HEK293 (cell line): ENCODE measurements around the gene KRT78.

ENCODE experiments used
- CTCF ChIA-PET: fragments of 350-600 bp; formaldehyde crosslinking; extraction: SDS; loops from one replicate; lab custom pipeline; 2021; ENCODE audit warnings: antibody characterized with exemption; lab: Yijun Ruan, JAX
- POLR2A ChIA-PET: fragments of 300-600 bp; formaldehyde crosslinking; extraction: SDS; loops from one replicate; lab custom pipeline; 2020; ENCODE audit warnings: antibody characterized with exemption, inconsistent platforms; lab: Yijun Ruan, JAX
- H3K27ac ChIP-seq: fragments of 200-500 bp; sonication (Bioruptor generic); 2 replicates; pipeline ENCODE4 v1.5.1; 2014; ENCODE audit warnings: low read depth, low read length, control low read depth, inconsistent platforms; ENCODE audit errors: extremely low read depth
- H3K36me3 ChIP-seq, 2 experiments: fragments of 200-500 bp in 1 of 2; sonication (Bioruptor generic) in 1 of 2; 1 replicate in 1 of 2; 2 replicates in 1 of 2; pipeline ENCODE4 v1.5.1; 2014 to 2017; ENCODE audit warnings: inconsistent platforms in 2 of 2, low read length in 2 of 2; ENCODE audit not compliant: control insufficient read depth in 2 of 2, insufficient read depth in 1 of 2
- H3K4me1 ChIP-seq: fragments of 200-500 bp; sonication (Bioruptor generic); 2 replicates; pipeline ENCODE4 v1.5.1; 2014; ENCODE audit warnings: mild to moderate bottlenecking, low read length, inconsistent platforms; ENCODE audit not compliant: control insufficient read depth, insufficient read depth
- H3K4me3 ChIP-seq: 2 replicates; pipeline ENCODE4 v1.5.1; 2011; ENCODE audit warnings: low read depth, mild to moderate bottlenecking, control low read depth, low read length, moderate library complexity
- H3K9me3 ChIP-seq: fragments of 200-500 bp; sonication (Bioruptor generic); 2 replicates; pipeline ENCODE4 v1.5.1; 2014; ENCODE audit warnings: low read depth, low read length, inconsistent platforms; ENCODE audit not compliant: control insufficient read depth, insufficient read depth
- FEZF1 ChIP-seq: fragments of 450-650 bp; formaldehyde crosslinking; IDR thresholded peaks from 2 replicates; pipeline ENCODE4 v1.5.1; 2016; ENCODE audit warnings: missing biosample characterization, missing genetic modification characterization
- GLI2 ChIP-seq: fragments of 450-650 bp; formaldehyde crosslinking; IDR thresholded peaks from 2 replicates; pipeline ENCODE4; 2017; ENCODE audit warnings: missing biosample characterization, missing genetic modification characterization, low read depth, borderline replicate concordance
- GLI4 ChIP-seq: fragments of 450-650 bp; formaldehyde crosslinking; IDR thresholded peaks from 2 replicates; pipeline ENCODE4 v1.5.1; 2016; ENCODE audit warnings: missing biosample characterization, missing genetic modification characterization
- KLF10 ChIP-seq: fragments of 450-650 bp; IDR thresholded peaks from 2 replicates; pipeline ENCODE4 v1.5.1; 2018; ENCODE audit warnings: missing biosample characterization, mild to moderate bottlenecking, missing genetic modification characterization
- MEIS1 ChIP-seq: sonication (generic); formaldehyde crosslinking; IDR thresholded peaks from 2 replicates; pipeline ENCODE4 v1.8.1; 2022; ENCODE audit warnings: missing genetic modification reagents, mild to moderate bottlenecking, borderline replicate concordance
- SCRT2 ChIP-seq: fragments of 450-650 bp; formaldehyde crosslinking; IDR thresholded peaks from 2 replicates; pipeline ENCODE4 v1.5.1; 2016; ENCODE audit warnings: missing biosample characterization, missing genetic modification characterization
- ZBTB1 ChIP-seq: fragments of 450-650 bp; formaldehyde crosslinking; IDR thresholded peaks from 2 replicates; pipeline ENCODE4 v1.5.1; 2016; ENCODE audit warnings: missing biosample characterization, missing genetic modification characterization
- ZBTB17 ChIP-seq: fragments of 450-650 bp; formaldehyde crosslinking; IDR thresholded peaks from 2 replicates; pipeline ENCODE4 v1.5.1; 2016; ENCODE audit warnings: missing biosample characterization, missing genetic modification characterization
- ZBTB6 ChIP-seq: fragments of 450-650 bp; formaldehyde crosslinking; IDR thresholded peaks from 2 replicates; pipeline ENCODE4 v1.5.1; 2017; ENCODE audit warnings: missing biosample characterization, missing genetic modification characterization
- ZFP3 ChIP-seq: fragments of 450-650 bp; formaldehyde crosslinking; IDR thresholded peaks from 2 replicates; pipeline ENCODE4 v1.5.1; 2016; ENCODE audit warnings: low read depth, missing biosample characterization, missing genetic modification characterization
- ZNF114 ChIP-seq: fragments of 450-650 bp; formaldehyde crosslinking; IDR thresholded peaks from 2 replicates; pipeline ENCODE4 v1.5.0; 2017; ENCODE audit warnings: missing biosample characterization, missing genetic modification characterization
- ZNF146 ChIP-seq: fragments of 450-650 bp; formaldehyde crosslinking; IDR thresholded peaks from 2 replicates; pipeline ENCODE4 v1.5.1; 2016; ENCODE audit warnings: missing biosample characterization, missing genetic modification characterization
- ZNF174 ChIP-seq: fragments of 450-650 bp; formaldehyde crosslinking; IDR thresholded peaks from 2 replicates; pipeline ENCODE4 v1.5.0; 2017; ENCODE audit warnings: missing biosample characterization, mild to moderate bottlenecking, missing genetic modification characterization
- ZNF311 ChIP-seq: fragments of 450-650 bp; formaldehyde crosslinking; IDR thresholded peaks from 2 replicates; pipeline ENCODE4 v1.5.1; 2017; ENCODE audit warnings: missing biosample characterization, missing genetic modification characterization, borderline replicate concordance
- ZNF335 ChIP-seq: fragments of 450-650 bp; formaldehyde crosslinking; conservative IDR thresholded peaks from 2 replicates; pipeline ENCODE4 v1.5.1; 2016; ENCODE audit warnings: missing biosample characterization, missing genetic modification characterization
- ZNF391 ChIP-seq: fragments of 450-650 bp; formaldehyde crosslinking; IDR thresholded peaks from 2 replicates; pipeline ENCODE4 v1.5.1; 2016; ENCODE audit warnings: low read depth, missing biosample characterization, missing genetic modification characterization, borderline replicate concordance
- ZSCAN16 ChIP-seq: fragments of 450-650 bp; formaldehyde crosslinking; IDR thresholded peaks from 2 replicates; pipeline ENCODE4 v1.5.1; 2016; ENCODE audit warnings: missing biosample characterization, missing genetic modification characterization
- TF ChIP-seq, protein P1 (sequence below): fragments of 450-650 bp; formaldehyde crosslinking; conservative IDR thresholded peaks from 2 replicates; pipeline ENCODE4 v1.5.1; 2016; ENCODE audit warnings: low read depth, missing biosample characterization, missing genetic modification characterization
- TF ChIP-seq, protein P2 (sequence below): fragments of 450-650 bp; formaldehyde crosslinking; IDR thresholded peaks from 2 replicates; pipeline ENCODE4 v1.5.1; 2016; ENCODE audit warnings: missing biosample characterization, missing genetic modification characterization
- TF ChIP-seq, protein P3 (sequence below): fragments of 450-650 bp; formaldehyde crosslinking; IDR thresholded peaks from 2 replicates; pipeline ENCODE4 v1.5.1; 2016; ENCODE audit warnings: missing biosample characterization, missing genetic modification characterization
- TF ChIP-seq, protein P4 (sequence below): fragments of 450-650 bp; formaldehyde crosslinking; IDR thresholded peaks from 2 replicates; pipeline ENCODE4 v1.5.1; 2016; ENCODE audit warnings: missing biosample characterization, missing genetic modification characterization

KRT78 gene

DNA sequence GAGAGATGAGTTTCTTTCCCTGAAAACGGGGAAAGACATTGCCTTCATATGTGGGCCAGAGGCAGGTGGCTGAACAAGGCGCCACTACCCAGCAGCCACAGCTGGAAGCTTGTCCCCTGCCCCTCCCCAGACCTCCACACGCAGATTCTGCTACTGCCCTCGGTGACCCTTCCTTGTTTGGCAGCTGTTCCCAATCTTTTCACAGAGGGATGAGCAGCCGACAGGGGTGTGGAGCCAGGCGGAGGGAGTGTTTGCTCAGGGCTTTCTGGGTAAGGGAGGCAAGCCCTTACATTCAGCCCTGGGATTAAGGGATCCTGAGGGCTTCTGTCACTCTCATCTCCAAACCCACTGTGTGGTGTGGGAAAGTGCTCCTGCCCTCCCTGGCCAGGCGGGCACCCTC is 30.4 kb downstream of the KRT78 start (continued):
- TF ChIP-seq, protein P1, sequence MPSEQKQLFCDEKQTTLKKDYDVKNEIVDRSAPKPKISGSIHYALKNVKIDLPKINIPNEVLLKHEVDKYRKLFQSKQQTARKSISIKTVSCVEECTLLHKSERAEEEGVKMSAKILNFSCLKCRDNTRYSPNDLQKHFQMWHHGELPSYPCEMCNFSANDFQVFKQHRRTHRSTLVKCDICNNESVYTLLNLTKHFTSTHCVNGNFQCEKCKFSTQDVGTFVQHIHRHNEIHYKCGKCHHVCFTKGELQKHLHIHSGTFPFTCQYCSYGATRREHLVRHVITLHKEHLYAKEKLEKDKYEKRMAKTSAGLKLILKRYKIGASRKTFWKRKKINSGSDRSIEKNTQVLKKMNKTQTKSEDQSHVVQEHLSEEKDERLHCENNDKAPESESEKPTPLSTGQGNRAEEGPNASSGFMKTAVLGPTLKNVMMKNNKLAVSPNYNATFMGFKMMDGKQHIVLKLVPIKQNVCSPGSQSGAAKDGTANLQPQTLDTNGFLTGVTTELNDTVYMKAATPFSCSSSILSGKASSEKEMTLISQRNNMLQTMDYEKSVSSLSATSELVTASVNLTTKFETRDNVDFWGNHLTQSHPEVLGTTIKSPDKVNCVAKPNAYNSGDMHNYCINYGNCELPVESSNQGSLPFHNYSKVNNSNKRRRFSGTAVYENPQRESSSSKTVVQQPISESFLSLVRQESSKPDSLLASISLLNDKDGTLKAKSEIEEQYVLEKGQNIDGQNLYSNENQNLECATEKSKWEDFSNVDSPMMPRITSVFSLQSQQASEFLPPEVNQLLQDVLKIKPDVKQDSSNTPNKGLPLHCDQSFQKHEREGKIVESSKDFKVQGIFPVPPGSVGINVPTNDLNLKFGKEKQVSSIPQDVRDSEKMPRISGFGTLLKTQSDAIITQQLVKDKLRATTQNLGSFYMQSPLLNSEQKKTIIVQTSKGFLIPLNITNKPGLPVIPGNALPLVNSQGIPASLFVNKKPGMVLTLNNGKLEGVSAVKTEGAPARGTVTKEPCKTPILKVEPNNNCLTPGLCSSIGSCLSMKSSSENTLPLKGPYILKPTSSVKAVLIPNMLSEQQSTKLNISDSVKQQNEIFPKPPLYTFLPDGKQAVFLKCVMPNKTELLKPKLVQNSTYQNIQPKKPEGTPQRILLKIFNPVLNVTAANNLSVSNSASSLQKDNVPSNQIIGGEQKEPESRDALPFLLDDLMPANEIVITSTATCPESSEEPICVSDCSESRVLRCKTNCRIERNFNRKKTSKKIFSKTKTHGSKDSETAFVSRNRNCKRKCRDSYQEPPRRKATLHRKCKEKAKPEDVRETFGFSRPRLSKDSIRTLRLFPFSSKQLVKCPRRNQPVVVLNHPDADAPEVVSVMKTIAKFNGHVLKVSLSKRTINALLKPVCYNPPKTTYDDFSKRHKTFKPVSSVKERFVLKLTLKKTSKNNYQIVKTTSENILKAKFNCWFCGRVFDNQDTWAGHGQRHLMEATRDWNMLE: no peak
- TF ChIP-seq, protein P2, sequence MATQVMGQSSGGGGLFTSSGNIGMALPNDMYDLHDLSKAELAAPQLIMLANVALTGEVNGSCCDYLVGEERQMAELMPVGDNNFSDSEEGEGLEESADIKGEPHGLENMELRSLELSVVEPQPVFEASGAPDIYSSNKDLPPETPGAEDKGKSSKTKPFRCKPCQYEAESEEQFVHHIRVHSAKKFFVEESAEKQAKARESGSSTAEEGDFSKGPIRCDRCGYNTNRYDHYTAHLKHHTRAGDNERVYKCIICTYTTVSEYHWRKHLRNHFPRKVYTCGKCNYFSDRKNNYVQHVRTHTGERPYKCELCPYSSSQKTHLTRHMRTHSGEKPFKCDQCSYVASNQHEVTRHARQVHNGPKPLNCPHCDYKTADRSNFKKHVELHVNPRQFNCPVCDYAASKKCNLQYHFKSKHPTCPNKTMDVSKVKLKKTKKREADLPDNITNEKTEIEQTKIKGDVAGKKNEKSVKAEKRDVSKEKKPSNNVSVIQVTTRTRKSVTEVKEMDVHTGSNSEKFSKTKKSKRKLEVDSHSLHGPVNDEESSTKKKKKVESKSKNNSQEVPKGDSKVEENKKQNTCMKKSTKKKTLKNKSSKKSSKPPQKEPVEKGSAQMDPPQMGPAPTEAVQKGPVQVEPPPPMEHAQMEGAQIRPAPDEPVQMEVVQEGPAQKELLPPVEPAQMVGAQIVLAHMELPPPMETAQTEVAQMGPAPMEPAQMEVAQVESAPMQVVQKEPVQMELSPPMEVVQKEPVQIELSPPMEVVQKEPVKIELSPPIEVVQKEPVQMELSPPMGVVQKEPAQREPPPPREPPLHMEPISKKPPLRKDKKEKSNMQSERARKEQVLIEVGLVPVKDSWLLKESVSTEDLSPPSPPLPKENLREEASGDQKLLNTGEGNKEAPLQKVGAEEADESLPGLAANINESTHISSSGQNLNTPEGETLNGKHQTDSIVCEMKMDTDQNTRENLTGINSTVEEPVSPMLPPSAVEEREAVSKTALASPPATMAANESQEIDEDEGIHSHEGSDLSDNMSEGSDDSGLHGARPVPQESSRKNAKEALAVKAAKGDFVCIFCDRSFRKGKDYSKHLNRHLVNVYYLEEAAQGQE (tag by site-specific recombination): no peak
- TF ChIP-seq ZSCAN16 (no peak), ZNF391 (tag by site-specific recombination) (no peak), GLI4 (no peak), SCRT2 (tag by site-specific recombination) (no peak), ZBTB1 (tag by site-specific recombination) (no peak), ZBTB17 (tag by site-specific recombination) (no peak), ZNF311 (tag by site-specific recombination) (no peak), GLI2 (no peak), MEIS1 (CRISPR knock-in tag) (no peak)
- TF ChIP-seq, all 188 proteins: peak for 0

GRCh38 chr12:52817699-52818238 is 31.0 kb downstream of the KRT78 start:
- H3K4me3 ChIP-seq: no peak overlapping the region
- no peaks in the 10 kb centered on the region for H3K9me3 ChIP-seq
- CTCF ChIA-PET: interaction anchor here (0.6 to 2.4 kb wide), 2 partner anchors 48 to 54 kb away, joined by 3 to 7 read pairs; no protein-coding TSS in a partner anchor
- H3K36me3 ChIP-seq: no peaks in the 10 kb centered on the region
- no peaks in the 10 kb centered on the region for H3K4me1 ChIP-seq
- POLR2A ChIA-PET: no interaction called here
- no peak overlapping the region for H3K27ac ChIP-seq
- TF ChIP-seq GLI2 (no peak), ZNF174 (tag by site-specific recombination) (no peak), FEZF1 (tag by site-specific recombination) (no peak), KLF10 (tag by site-specific recombination) (no peak), ZNF114 (no peak), ZNF146 (tag by site-specific recombination) (no peak), ZNF335 (tag by site-specific recombination) (no peak), ZBTB6 (tag by site-specific recombination) (no peak), ZFP3 (tag by site-specific recombination) (no peak)
- TF ChIP-seq, protein P3, sequence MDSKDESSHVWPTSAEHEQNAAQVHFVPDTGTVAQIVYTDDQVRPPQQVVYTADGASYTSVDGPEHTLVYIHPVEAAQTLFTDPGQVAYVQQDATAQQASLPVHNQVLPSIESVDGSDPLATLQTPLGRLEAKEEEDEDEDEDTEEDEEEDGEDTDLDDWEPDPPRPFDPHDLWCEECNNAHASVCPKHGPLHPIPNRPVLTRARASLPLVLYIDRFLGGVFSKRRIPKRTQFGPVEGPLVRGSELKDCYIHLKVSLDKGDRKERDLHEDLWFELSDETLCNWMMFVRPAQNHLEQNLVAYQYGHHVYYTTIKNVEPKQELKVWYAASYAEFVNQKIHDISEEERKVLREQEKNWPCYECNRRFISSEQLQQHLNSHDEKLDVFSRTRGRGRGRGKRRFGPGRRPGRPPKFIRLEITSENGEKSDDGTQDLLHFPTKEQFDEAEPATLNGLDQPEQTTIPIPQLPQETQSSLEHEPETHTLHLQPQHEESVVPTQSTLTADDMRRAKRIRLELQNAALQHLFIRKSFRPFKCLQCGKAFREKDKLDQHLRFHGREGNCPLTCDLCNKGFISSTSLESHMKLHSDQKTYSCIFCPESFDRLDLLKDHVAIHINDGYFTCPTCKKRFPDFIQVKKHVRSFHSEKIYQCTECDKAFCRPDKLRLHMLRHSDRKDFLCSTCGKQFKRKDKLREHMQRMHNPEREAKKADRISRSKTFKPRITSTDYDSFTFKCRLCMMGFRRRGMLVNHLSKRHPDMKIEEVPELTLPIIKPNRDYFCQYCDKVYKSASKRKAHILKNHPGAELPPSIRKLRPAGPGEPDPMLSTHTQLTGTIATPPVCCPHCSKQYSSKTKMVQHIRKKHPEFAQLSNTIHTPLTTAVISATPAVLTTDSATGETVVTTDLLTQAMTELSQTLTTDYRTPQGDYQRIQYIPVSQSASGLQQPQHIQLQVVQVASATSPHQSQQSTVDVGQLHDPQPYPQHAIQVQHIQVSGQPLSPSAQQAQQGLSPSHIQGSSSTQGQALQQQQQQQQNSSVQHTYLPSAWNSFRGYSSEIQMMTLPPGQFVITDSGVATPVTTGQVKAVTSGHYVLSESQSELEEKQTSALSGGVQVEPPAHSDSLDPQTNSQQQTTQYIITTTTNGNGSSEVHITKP (tag by site-specific recombination): no peak
- TF ChIP-seq, protein P4, sequence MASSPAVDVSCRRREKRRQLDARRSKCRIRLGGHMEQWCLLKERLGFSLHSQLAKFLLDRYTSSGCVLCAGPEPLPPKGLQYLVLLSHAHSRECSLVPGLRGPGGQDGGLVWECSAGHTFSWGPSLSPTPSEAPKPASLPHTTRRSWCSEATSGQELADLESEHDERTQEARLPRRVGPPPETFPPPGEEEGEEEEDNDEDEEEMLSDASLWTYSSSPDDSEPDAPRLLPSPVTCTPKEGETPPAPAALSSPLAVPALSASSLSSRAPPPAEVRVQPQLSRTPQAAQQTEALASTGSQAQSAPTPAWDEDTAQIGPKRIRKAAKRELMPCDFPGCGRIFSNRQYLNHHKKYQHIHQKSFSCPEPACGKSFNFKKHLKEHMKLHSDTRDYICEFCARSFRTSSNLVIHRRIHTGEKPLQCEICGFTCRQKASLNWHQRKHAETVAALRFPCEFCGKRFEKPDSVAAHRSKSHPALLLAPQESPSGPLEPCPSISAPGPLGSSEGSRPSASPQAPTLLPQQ (tag by site-specific recombination): no peak
